Type B pancreatic cell (in vitro differentiated cells): Measurements from ENCODE around the gene ST6GALNAC3. TPM values are rescaled to one million over a fixed set of nuclear protein-coding genes. Genes with fewer than 3 reads are reported as not detected.

Source experiments
- DNase-seq: peaks from one replicate; pipeline ENCODE4 v3.0.0; 2021; ENCODE audit warnings: mixed read lengths; ENCODE audit not compliant: unreplicated experiment; ENCODE audit errors: extremely low spot score
- H3K27ac Mint-ChIP-seq: 2 replicates; pipeline ENCODE4 v1.8.0; 2021; ENCODE audit warnings: mild to moderate bottlenecking, mixed read lengths
- H3K27me3 Mint-ChIP-seq: 2 replicates; pipeline ENCODE4 v1.8.0; 2021; ENCODE audit warnings: mixed read lengths
- H3K36me3 Mint-ChIP-seq: 2 replicates; pipeline ENCODE4 v1.8.0; 2021; ENCODE audit warnings: mixed read lengths
- H3K4me1 Mint-ChIP-seq: one replicate; pipeline ENCODE4 v1.8.0; 2021; ENCODE audit warnings: mixed read lengths; ENCODE audit not compliant: unreplicated experiment
- H3K4me3 Mint-ChIP-seq: 2 replicates; pipeline ENCODE4 v1.8.0; 2021; ENCODE audit warnings: mild to moderate bottlenecking, mixed read lengths
- H3K9me3 Mint-ChIP-seq: 2 replicates; pipeline ENCODE4 v1.8.0; 2021; ENCODE audit warnings: mixed read lengths
- total RNA-seq: library from RNA; stranded (reverse); gene quantifications from 2 replicates; pipeline ENCODE4 v1.2.1, GENCODE V29; 2021; ENCODE audit warnings: low replicate concordance
- TF ChIP-seq, protein P1 (sequence below): fragments of 200-600 bp; sonication (generic); conservative IDR thresholded peaks from 2 replicates; pipeline ENCODE4 v1.5.0; 2021; ENCODE audit warnings: antibody characterized with exemption, mild to moderate bottlenecking

Gene ST6GALNAC3
- total RNA-seq, 1 donor from 2014 or later: 24.7 TPM

DNA sequence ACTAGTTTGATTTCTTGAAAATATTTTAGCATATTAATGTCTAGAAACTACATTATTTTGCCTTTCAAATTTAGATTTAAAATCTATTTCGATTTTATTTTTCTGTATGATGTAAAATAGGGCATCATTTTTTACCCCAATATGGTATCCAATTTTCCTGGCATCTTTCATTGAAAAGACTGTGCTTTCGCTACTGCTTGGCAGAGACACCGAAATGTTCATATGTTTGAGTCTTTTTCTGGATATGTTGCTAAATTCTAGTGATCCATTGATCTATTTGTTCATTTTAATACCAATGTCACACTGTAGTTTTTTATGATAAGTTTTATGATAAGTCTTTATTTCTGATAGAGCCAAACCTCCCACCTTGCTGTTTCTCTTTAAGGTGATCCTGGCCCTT is 24.3 kb downstream of the ST6GALNAC3 start:
- TF ChIP-seq, protein P1, sequence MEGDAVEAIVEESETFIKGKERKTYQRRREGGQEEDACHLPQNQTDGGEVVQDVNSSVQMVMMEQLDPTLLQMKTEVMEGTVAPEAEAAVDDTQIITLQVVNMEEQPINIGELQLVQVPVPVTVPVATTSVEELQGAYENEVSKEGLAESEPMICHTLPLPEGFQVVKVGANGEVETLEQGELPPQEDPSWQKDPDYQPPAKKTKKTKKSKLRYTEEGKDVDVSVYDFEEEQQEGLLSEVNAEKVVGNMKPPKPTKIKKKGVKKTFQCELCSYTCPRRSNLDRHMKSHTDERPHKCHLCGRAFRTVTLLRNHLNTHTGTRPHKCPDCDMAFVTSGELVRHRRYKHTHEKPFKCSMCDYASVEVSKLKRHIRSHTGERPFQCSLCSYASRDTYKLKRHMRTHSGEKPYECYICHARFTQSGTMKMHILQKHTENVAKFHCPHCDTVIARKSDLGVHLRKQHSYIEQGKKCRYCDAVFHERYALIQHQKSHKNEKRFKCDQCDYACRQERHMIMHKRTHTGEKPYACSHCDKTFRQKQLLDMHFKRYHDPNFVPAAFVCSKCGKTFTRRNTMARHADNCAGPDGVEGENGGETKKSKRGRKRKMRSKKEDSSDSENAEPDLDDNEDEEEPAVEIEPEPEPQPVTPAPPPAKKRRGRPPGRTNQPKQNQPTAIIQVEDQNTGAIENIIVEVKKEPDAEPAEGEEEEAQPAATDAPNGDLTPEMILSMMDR: no peak
- no peaks in the 10 kb centered on the region for H3K9me3 Mint-ChIP-seq
- DNase-seq: no peak
- H3K4me3 Mint-ChIP-seq: no peak overlapping the region
- H3K27ac Mint-ChIP-seq: no peak overlapping the region
- H3K36me3 Mint-ChIP-seq: no peaks in the 10 kb centered on the region
- H3K27me3 Mint-ChIP-seq: no peaks in the 10 kb centered on the region
- H3K4me1 Mint-ChIP-seq: peaks cover 6% of the 10 kb centered on the region

DNA sequence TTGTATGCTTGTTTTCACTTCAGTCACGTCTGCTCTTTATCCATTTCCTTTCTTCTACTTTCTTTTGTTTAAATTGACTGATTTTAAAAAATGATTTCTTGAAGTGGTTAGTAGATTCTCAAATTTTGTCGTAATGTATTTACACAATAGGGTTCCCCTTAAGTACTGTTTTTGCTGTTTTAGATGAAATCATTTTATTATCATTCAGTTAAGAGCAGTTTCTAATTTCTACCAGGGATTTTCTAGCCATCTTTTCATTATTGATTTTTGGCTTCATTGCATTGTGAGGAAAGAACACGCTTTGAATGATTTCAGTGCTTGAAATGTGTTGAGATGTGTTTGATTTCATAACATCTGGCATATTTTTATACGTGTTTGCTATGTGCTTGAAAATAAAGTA is 27.0 kb downstream of the ST6GALNAC3 start:
- Mint-ChIP-seq H3K4me3 (no peak overlapping the region), H3K27me3 (no peaks in the 10 kb centered on the region), H3K27ac (no peak overlapping the region), H3K9me3 (no peaks in the 10 kb centered on the region), H3K4me1 (peaks cover 3% of the 10 kb centered on the region), H3K36me3 (peaks cover 3% of the 10 kb centered on the region)
- TF ChIP-seq, protein P1: no peak
- no peak for DNase-seq

DNA sequence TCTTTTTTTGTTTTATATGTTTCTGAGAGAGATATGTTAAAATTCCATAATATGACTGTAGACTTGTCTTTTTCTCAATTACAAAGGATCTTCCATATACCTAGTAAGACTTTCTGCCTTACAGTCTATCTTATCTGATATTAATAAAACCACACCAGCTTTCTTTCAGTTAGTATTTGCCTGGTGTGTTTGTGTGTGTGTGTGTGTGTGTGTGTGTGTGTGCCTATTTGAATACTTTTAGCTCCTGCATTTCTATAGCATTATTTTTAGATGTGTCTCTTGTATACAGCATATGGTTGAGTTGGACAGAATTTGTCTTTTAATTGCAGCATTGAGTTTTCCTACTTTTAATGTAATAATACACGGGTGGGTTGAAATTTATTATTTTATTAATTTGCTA is 27.5 kb downstream of the ST6GALNAC3 start:
- Mint-ChIP-seq H3K4me1 (peaks cover 3% of the 10 kb centered on the region), H3K36me3 (peaks cover 7% of the 10 kb centered on the region), H3K4me3 (no peak overlapping the region), H3K27me3 (no peaks in the 10 kb centered on the region), H3K9me3 (no peaks in the 10 kb centered on the region), H3K27ac (no peak overlapping the region)
- TF ChIP-seq, protein P1: no peak
- DNase-seq: no peak

DNA sequence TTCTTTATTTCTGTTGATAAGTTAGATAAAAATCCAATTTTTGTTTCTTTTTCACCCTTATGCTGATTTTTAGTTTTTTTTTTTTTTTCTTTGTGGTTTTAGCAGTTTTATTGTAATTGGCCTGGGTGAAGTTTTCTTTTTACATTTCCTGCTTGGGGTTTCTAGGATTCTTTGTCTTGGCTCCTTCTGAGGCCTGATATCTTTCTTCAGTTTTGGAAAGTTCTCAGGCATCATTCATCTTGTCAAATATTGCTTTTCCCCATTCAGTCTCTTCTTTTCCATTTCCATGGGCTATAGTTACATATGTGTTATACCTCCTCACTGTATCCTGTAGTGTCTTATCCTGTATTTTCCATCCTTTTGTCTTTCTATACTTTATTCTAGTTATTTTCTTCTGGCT is 28.5 kb downstream of the ST6GALNAC3 start:
- TF ChIP-seq, protein P1: no peak
- Mint-ChIP-seq H3K27ac (no peak overlapping the region), H3K9me3 (no peaks in the 10 kb centered on the region), H3K4me1 (peaks cover 3% of the 10 kb centered on the region), H3K36me3 (peaks cover 7% of the 10 kb centered on the region), H3K4me3 (no peak overlapping the region), H3K27me3 (no peaks in the 10 kb centered on the region)
- no peak for DNase-seq

DNA sequence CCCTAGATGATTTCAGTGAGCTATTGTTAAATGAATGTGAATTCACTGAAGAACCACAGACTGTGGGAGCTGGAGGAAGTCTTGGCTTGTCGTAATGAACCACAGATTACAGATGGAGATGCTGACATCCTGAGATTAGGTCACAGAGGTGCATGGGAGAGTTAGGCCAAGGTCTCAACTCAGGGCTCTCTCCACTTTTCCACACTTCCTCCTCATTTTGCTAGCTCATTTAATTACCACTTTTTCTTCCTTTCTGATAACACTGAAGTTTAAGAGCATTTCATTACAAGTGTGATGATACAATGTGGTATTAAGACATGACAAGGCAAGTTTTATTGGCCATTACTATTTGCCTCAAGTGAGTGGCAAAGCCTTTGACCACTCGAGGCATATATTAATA is 30.8 kb downstream of the ST6GALNAC3 start:
- TF ChIP-seq, protein P1: no peak
- Mint-ChIP-seq H3K27ac (no peak overlapping the region), H3K4me3 (no peak overlapping the region), H3K36me3 (peaks cover 7% of the 10 kb centered on the region), H3K4me1 (peaks cover 8% of the 10 kb centered on the region), H3K9me3 (no peaks in the 10 kb centered on the region), H3K27me3 (no peaks in the 10 kb centered on the region)
- no peak for DNase-seq

DNA sequence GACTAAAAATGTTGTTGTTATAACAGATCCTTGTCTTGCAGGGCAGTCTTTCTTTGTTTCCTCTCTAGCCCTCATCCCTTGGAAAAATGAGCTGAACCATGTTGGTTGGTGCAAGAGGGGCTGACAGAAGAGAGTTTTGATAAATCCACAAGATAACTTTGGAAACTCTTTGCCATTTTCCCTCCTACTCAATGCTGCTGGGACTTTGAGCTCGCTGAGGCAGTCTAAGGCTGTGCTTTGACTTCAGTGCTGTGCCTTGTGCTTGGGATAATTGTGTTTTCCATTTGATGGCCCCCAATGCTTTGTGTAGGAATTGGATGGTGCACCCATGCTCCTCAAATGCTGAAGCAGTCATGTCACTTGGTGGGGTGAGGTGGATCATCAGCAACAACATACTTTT is 31.7 kb downstream of the ST6GALNAC3 start:
- Mint-ChIP-seq H3K27me3 (no peaks in the 10 kb centered on the region), H3K9me3 (no peaks in the 10 kb centered on the region), H3K4me1 (peaks cover 14% of the 10 kb centered on the region), H3K27ac (no peak overlapping the region), H3K36me3 (peaks cover 7% of the 10 kb centered on the region), H3K4me3 (no peak overlapping the region)
- TF ChIP-seq, protein P1: no peak
- DNase-seq: no peak
